Right ventricle myocardium superior (tissue), 1 donor: ENCODE results near the gene HAND2. TPM values are rescaled to one million over a fixed set of nuclear protein-coding genes. Genes with fewer than 3 reads are reported as not detected.

Experiments used
- ATAC-seq: fragments of 200-7000 bp; cut with Tn5 transposase; one replicate; pipeline ENCODE4 v1.9.1; 2020; ENCODE audit warnings: mild to moderate bottlenecking; ENCODE audit not compliant: poor library complexity
- DNase-seq: peaks from one replicate; pipeline ENCODE4 v3.0.0-alpha.2; 2020
- intact Hi-C: fragments of 100-400 bp; cut with DNase I; formaldehyde crosslinking; loops from one replicate; pipeline ENCODE4 v1.11.2; 2022
- long read RNA-seq: library from polyadenylated mRNA; unstranded; transcript quantifications from one replicate; pipeline ENCODE4 v2.0.0, GENCODE V29; 2021
- total RNA-seq: library from RNA; stranded (reverse); fragmentation: NEBNext Ultra II Directional; extraction: Animal tissue kit (Norgen Biotek cat#: 25700); gene quantifications from one replicate; pipeline ENCODE4 v1.2.1, GENCODE V29; 2021
- donor health status: DM: no; HTN: yes; CAD: no; lungs with severe emphysema.

Gene HAND2
- 142 TPM for total RNA-seq
- long read RNA-seq, transcript HAND2-201 (2 exons, 2,780 nt) = major isoform, 108 of 119 reads
- long read RNA-seq, partial matches to known transcripts = 0 of 119 reads
- long read RNA-seq, other reads (novel, unspliced or antisense) = 11 of 119 reads

DNA sequence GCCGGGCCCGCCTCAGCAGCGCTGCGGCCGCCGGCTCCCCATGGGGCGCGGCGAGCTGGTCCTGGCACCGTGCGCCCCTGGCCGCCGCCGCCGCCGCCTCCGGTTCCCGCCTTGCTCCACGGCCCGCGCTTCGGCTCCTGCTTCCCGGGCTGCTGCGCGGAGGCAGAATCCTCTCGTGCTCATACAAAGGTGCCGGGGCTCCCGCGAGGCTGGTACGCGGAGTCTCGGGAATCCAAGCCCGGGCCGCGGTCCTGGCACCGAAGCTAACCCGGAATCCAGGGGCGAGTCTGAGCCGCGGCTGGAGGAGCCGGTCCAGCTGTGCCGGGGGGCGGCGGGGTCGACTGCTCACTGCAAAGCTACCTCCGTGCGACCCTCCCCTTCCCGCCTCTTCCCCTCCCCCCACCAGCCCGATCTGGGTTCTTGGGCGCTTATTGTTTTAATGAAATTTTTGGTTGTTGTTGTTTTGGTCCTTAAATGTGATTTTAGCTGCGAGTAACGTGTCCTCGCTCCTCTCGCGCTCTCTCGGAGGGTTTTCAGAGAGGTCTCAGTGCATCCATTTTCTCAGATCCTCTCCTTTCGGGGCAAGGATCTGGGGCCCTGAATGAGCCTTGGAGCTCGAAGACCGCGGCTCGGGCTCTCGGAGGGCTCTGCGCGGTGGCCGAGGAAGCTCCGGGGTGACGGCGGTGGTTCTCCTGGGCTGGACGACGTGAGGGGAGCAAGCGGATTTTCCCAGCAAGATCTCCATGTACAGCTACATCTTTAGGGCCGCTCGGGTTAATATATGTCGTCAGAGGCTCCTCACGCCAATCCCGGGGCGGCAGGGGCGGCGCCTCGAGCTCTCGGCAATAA, at the start of gene HAND2:
TSS of gene HAND2 (minus strand) at position 753 of the 849 bp plus-strand sequence. CDS start 940 bp downstream, outside the sequence.
- DNase-seq (peak; percentile 87), ATAC-seq (peak; percentile 68)
- intact Hi-C loops = loop anchor here (5.0 to 10.0 kb wide), 2 partner anchors 145 to 218 kb away; no protein-coding TSS in a partner anchor

GRCh38 chr4:173578956-173579355, 48.9 kb upstream of the HAND2 start:
- intact Hi-C loops = no loop called here
- no peak for DNase-seq
- ATAC-seq = peak; percentile 60

GRCh38 chr4:173577963-173578362, 47.9 kb upstream of the HAND2 start:
- intact Hi-C loops = no loop called here
- no peak for DNase-seq
- no peak for ATAC-seq

GRCh38 chr4:173575482-173576152, 45.6 kb upstream of the HAND2 start:
- intact Hi-C loops = no loop called here
- ATAC-seq (no peak), DNase-seq (no peak)

DNA sequence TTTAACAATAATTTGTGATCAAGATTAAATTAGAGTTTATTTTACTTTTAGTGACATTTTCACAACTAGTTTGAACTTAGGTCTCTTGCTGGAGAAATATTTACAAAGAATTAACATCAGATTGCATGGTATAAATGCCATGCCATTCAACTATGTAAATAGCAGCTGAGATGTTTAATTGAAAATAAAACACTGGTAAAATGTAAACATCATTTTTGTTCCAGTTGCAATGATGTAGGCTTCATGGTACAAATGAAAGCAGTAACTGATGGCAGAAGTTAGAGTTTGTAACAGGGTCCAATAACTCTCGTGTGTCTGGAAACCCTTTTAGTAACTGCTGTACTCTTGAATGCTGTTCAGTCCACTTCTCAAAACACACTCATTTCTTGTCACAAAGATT, 43.7 kb upstream of the HAND2 start:
- DNase-seq (no peak), ATAC-seq (no peak)
- intact Hi-C loops = no loop called here

DNA sequence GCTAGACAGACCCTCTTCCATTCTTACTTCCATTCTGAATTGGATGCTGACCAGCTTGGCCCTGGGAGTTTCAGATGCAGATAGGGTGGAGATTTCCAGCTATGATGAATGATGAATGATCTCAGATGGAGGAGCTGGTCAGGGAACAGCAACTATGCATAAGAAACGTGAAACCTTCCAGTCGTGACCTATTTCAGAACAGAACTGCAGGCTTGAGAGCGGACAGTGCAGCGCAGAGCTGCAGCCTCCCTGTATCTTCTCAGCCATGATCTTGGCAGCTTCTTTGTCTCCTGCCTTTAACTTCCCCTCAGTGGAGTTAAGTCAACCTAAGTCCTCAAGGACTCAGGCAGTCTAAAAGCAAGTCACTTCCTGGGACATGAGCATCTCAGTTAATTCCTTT, 43.3 kb upstream of the HAND2 start:
- intact Hi-C loops = no loop called here
- ATAC-seq = no peak

GRCh38 chr4:173572493-173573129, 42.6 kb upstream of the HAND2 start:
- intact Hi-C loops = no loop called here
- ATAC-seq (peak; percentile 40), DNase-seq (no peak)

More for the DNA sequence above, 43.3 kb upstream of the HAND2 start:
- DNase-seq = no peak

- DNase-seq (no peak), ATAC-seq (no peak)
- intact Hi-C loops = no loop called here
These were observed 41.6 kb upstream of the HAND2 start for GRCh38 chr4:173571620-173572019.

DNA sequence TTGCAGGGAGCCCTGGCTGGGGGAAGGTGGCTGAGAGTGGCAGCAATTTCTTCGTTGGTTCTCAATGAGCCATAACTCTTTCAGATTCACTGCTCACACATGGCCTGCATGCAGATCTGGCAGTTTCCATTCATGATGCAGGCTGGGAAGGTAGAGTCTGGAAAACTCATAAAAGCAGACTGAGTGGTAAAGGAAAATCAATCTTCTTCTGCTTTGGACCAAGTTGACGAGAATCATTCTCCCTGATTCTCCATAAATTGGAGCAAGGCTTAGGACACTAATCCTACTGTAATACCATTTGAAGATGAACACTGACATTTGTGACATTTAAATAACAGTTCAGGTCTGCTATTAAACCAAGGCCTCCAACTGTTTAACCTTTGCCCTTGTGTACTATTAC, 35.3 kb upstream of the HAND2 start:
- ATAC-seq (no peak), DNase-seq (no peak)
- intact Hi-C loops = no loop called here

- no peak for ATAC-seq
- intact Hi-C loops = no loop called here
- DNase-seq = no peak
These were observed 34.4 kb upstream of the HAND2 start for GRCh38 chr4:173564461-173564860.

DNA sequence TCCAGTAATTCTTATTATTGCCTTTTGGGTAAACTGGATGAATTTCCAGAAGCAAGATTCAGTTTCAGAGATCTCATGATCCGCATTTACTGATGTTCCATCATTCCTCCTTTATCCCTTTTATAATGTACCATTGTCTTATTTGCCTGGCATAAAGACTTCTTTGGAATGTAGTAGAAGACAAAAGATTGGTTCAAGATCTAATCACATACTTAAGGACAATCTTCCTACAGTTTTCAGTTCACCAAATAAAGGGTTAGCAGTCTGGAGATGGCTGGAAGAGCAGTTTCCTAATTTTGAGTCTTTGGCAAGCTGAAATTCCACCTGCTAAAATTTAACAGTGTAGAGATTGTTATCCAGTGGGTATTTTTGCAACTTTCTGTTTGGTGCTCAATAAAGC, 30.9 kb upstream of the HAND2 start:
- no peak for ATAC-seq
- intact Hi-C loops = no loop called here
- DNase-seq = no peak

- intact Hi-C loops = no loop called here
- peak; percentile 62 for ATAC-seq
- DNase-seq = no peak
These were observed 26.5 kb upstream of the HAND2 start for GRCh38 chr4:173556398-173557131.

- ATAC-seq (peak; percentile 66), DNase-seq (no peak)
- intact Hi-C loops = no loop called here
These were observed 17.9 kb upstream of the HAND2 start for GRCh38 chr4:173547889-173548288.

GRCh38 chr4:173546776-173547175, 16.7 kb upstream of the HAND2 start:
- DNase-seq (no peak), ATAC-seq (no peak)
- intact Hi-C loops = no loop called here

GRCh38 chr4:173545440-173545839, 15.4 kb upstream of the HAND2 start:
- ATAC-seq = no peak
- intact Hi-C loops = no loop called here
- no peak for DNase-seq

DNA sequence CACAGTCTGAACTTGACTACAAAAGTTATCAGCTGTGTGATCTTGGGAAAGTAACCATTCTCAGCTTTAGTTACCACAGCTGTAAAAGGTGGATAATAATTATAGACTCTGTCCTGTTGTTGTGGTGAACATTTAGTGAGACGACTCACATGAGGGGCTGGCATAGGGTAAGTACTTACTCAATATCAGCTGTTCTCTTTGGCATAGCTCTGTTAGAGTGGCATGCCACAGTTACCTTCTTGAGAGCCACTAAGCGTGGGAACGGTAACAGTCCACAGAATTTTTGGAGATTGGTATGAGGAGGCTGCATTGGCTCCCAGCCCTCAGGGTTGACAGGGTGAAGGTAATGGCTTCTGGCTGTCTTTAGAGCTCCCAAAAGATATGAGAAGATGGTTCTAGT, 13.2 kb upstream of the HAND2 start:
- DNase-seq (no peak), ATAC-seq (peak; percentile 62)
- intact Hi-C loops = no loop called here

DNA sequence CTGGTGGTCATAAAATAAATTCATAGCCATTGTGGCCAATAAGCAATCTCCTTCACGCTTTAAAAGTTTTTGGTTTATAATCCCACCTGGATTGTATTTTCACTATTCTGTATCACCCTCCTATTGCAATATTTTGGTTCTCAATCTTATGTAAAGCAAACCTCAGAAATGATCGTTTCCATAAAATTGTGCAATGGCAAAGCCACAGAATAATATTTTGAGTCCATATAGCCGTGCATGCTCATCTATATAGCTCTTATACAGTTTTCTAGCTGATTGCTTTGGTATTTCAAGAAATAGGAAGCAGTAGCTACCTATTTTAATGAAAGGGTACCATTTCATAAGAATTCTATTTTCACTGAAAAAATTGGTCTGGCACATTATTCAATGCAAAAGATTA, 10.0 kb upstream of the HAND2 start:
- DNase-seq = no peak

GRCh38 chr4:173538909-173539445, 8.9 kb upstream of the HAND2 start:
- ATAC-seq = peak; percentile 43
- DNase-seq = no peak
- intact Hi-C loops = loop anchor here (10.0 kb wide), 1 partner anchor 136 kb away; no protein-coding TSS in a partner anchor

More for the DNA sequence above, 10.0 kb upstream of the HAND2 start:
- no peak for ATAC-seq
- intact Hi-C loops = loop anchor here (10.0 kb wide), 1 partner anchor 135 kb away; no protein-coding TSS in a partner anchor
